PC-3 (cell line): ENCODE measurements around the gene CPEB3. TPM values are rescaled to one million over a fixed set of nuclear protein-coding genes. Genes with fewer than 3 reads are reported as not detected.

Experiments used
- ATAC-seq: fragments of 200-7000 bp; cut with Tn5 transposase; 2 replicates; pipeline ENCODE4 v1.9.1; 2020; ENCODE audit warnings: mild to moderate bottlenecking, moderate library complexity
- BruUV-seq: library from RNA; stranded (reverse); fragments of 400-500 nt; replicated peaks from 2 replicates; lab custom pipeline; 2021; lab: Mats Ljungman, UMichigan
- CTCF ChIA-PET: fragments of 300-600 bp; sonication (Branson Sonifier 250); formaldehyde crosslinking; loops from one replicate; lab custom pipeline; 2022; ENCODE audit warnings: antibody characterized with exemption; lab: Charles Lee
- POLR2A ChIA-PET: fragments of 300-600 bp; sonication (Branson Sonifier 250); formaldehyde crosslinking; loops from one replicate; lab custom pipeline; 2022; ENCODE audit warnings: antibody characterized with exemption; ENCODE audit not compliant: unreplicated experiment; lab: Charles Lee
- DNase-seq: peaks from one replicate; pipeline ENCODE4 v3.0.0-alpha.2; 2015
- H2AFZ ChIP-seq: fragments of 300-600 bp; sonication (generic); 2 replicates; pipeline ENCODE4 v1.6.0; 2016; ENCODE audit warnings: antibody characterized with exemption, low read length
- H3F3A ChIP-seq: fragments of 300-600 bp; sonication (generic); one replicate; pipeline ENCODE4 v1.6.0; 2017; ENCODE audit warnings: antibody characterized with exemption, low read length, control low read depth, mild to moderate bottlenecking; ENCODE audit not compliant: unreplicated experiment
- H3K27ac ChIP-seq: fragments of 300-600 bp; sonication (generic); 2 replicates; pipeline ENCODE4 v1.5.1; 2016; ENCODE audit warnings: mild to moderate bottlenecking, low read length
- H3K27me3 ChIP-seq: fragments of 300-600 bp; sonication (generic); 2 replicates; pipeline ENCODE4 v1.6.1; 2016; ENCODE audit warnings: low read length, mixed read lengths
- H3K36me3 ChIP-seq: fragments of 300-600 bp; sonication (generic); 2 replicates; pipeline ENCODE4 v1.6.1; 2016; ENCODE audit warnings: low read depth, mixed run types, low read length, mixed read lengths
- H3K4me1 ChIP-seq: fragments of 300-600 bp; sonication (generic); 2 replicates; pipeline ENCODE4 v1.5.1; 2016; ENCODE audit warnings: low read length; ENCODE audit not compliant: insufficient read depth
- H3K4me2 ChIP-seq: fragments of 300-600 bp; sonication (generic); 2 replicates; pipeline ENCODE4 v1.6.0; 2016; ENCODE audit warnings: low read length
- H3K4me3 ChIP-seq: fragments of 300-600 bp; sonication (generic); 2 replicates; pipeline ENCODE4 v1.5.1; 2016; ENCODE audit warnings: mild to moderate bottlenecking, low read length, mixed read lengths
- H3K79me2 ChIP-seq: fragments of 300-600 bp; sonication (generic); 2 replicates; pipeline ENCODE4 v1.6.1; 2017; ENCODE audit warnings: low read length, mixed read lengths
- H3K9ac ChIP-seq: fragments of 300-600 bp; sonication (generic); 2 replicates; pipeline ENCODE4 v1.6.0; 2016; ENCODE audit warnings: mild to moderate bottlenecking, low read length
- H3K9me2 ChIP-seq: fragments of 300-600 bp; sonication (generic); replicated peaks from 2 replicates; pipeline ENCODE4 v1.6.1; 2016; ENCODE audit warnings: mixed run types, low read length, mixed read lengths
- H3K9me3 ChIP-seq: fragments of 300-600 bp; sonication (generic); 2 replicates; pipeline ENCODE4 v1.6.1; 2016; ENCODE audit warnings: low read length, mixed read lengths
- H4K20me1 ChIP-seq: fragments of 300-600 bp; sonication (generic); 2 replicates; pipeline ENCODE4 v1.6.1; 2016; ENCODE audit warnings: low read length, mixed read lengths
- CTCF ChIP-seq: fragments of 300-600 bp; sonication (generic); conservative IDR thresholded peaks from 2 replicates; pipeline ENCODE4 v1.5.1; 2017; ENCODE audit warnings: antibody characterized with exemption, low read depth, mild to moderate bottlenecking, low read length
- EZH2 ChIP-seq: fragments of 300-600 bp; sonication (generic); IDR thresholded peaks from one replicate; pipeline ENCODE4 v1.6.1; 2017; ENCODE audit warnings: antibody characterized with exemption, mild to moderate bottlenecking, low read length; ENCODE audit not compliant: unreplicated experiment
- EZH2phosphoT487 ChIP-seq: fragments of 300-600 bp; sonication (generic); IDR thresholded peaks from 2 replicates; pipeline ENCODE4 v1.6.1; 2018; ENCODE audit warnings: mild to moderate bottlenecking, antibody characterized with exemption, low read length, borderline replicate concordance
- intact Hi-C: fragments of 100-400 bp; cut with micrococcal nuclease; formaldehyde crosslinking; loops from 2 replicates; pipeline ENCODE4 v1.9.0; 2023
- total RNA-seq: library from RNA; depleted of rRNA; stranded (reverse); fragments of >200 nt; gene quantifications from 2 replicates; pipeline ENCODE4 v1.2.3, GENCODE V29; 2014

The CPEB3 gene
- total RNA-seq, 1 experiment from 2014 or later: 0.80 TPM

- intact Hi-C loops: no loop called here
- H3K27me3 ChIP-seq: no peaks in the 10 kb centered on the region
- ATAC-seq: no peak
- ChIA-PET CTCF (no interaction called here), POLR2A (no interaction called here)
- H3K79me2 ChIP-seq: no peaks in the 10 kb centered on the region
- H3K9ac ChIP-seq: no peak overlapping the region
- no peak overlapping the region for H3K27ac ChIP-seq
- H3K4me1 ChIP-seq: no peaks in the 10 kb centered on the region
- H3F3A ChIP-seq: no peaks in the 10 kb centered on the region
- H3K9me3 ChIP-seq: no peaks in the 10 kb centered on the region
- no peaks in the 10 kb centered on the region for H4K20me1 ChIP-seq
- no peak overlapping the region for H2AFZ ChIP-seq
- TF ChIP-seq EZH2: no peak
- TF ChIP-seq CTCF: no peak
- TF ChIP-seq EZH2phosphoT487: no peak
- BruUV-seq: no TSS peak
- H3K4me2 ChIP-seq: no peak overlapping the region
- no peak for DNase-seq
- no peaks in the 10 kb centered on the region for H3K9me2 ChIP-seq
- H3K36me3 ChIP-seq: no peaks in the 10 kb centered on the region
- H3K4me3 ChIP-seq: no peak overlapping the region
Observed at GRCh38 chr10:92047215-92047614, 243.7 kb downstream of the CPEB3 start.

GRCh38 chr10:92045641-92046106 lies 245.2 kb downstream of the CPEB3 start:
- Histone ChIP-seq H3K9me2 (no peaks in the 10 kb centered on the region), H3K36me3 (no peaks in the 10 kb centered on the region), H2AFZ (no peak overlapping the region), H3K4me1 (no peaks in the 10 kb centered on the region), H3K4me3 (no peak overlapping the region), H3K9me3 (no peaks in the 10 kb centered on the region), H3F3A (no peaks in the 10 kb centered on the region), H3K27me3 (no peaks in the 10 kb centered on the region), H3K27ac (no peak overlapping the region), H3K4me2 (no peak overlapping the region), H3K9ac (no peak overlapping the region), H4K20me1 (no peaks in the 10 kb centered on the region), H3K79me2 (no peaks in the 10 kb centered on the region)
- ChIA-PET CTCF (no interaction called here), POLR2A (no interaction called here)
- DNase-seq (no peak), ATAC-seq (no peak)
- intact Hi-C loops: no loop called here
- TF ChIP-seq EZH2phosphoT487: no peak
- no peak for TF ChIP-seq CTCF
- TF ChIP-seq EZH2: no peak
- BruUV-seq: no TSS peak

GRCh38 chr10:92042541-92042940 lies 248.3 kb downstream of the CPEB3 start:
- intact Hi-C loops: no loop called here
- Histone ChIP-seq H4K20me1 (no peaks in the 10 kb centered on the region), H3K79me2 (no peaks in the 10 kb centered on the region), H3F3A (no peaks in the 10 kb centered on the region), H3K4me2 (no peak overlapping the region), H2AFZ (no peak overlapping the region), H3K9me2 (no peaks in the 10 kb centered on the region), H3K27ac (no peak overlapping the region), H3K27me3 (no peaks in the 10 kb centered on the region), H3K36me3 (no peaks in the 10 kb centered on the region), H3K4me3 (no peak overlapping the region), H3K9ac (no peak overlapping the region), H3K9me3 (no peaks in the 10 kb centered on the region), H3K4me1 (no peaks in the 10 kb centered on the region)
- TF ChIP-seq EZH2 (no peak), CTCF (no peak), EZH2phosphoT487 (no peak)
- no peak for DNase-seq
- ChIA-PET CTCF (no interaction called here), POLR2A (no interaction called here)
- BruUV-seq: no TSS peak
- no peak for ATAC-seq
